Thymus (tissue), 11 donors: ENCODE results near the gene AFF4. TPM values are rescaled to one million over a fixed set of nuclear protein-coding genes. Genes with fewer than 3 reads are reported as not detected.
"Not testable (repeated sequence)": the region's sequence is repeated elsewhere in the genome, so short reads cannot be mapped to it uniquely, and the experiment has no call there.

ENCODE experiments used
- DNase-seq, 9 donors: peaks; one replicate each; pipeline ENCODE4 v3.0.0-alpha.2; 2013; ENCODE audit warnings: low spot score in 9 of 9, low read depth in 6 of 9, missing footprints in 1 of 9
- H3K27ac ChIP-seq, 2 donors: one replicate each; pipeline ENCODE4 v1.5.1; 2013; ENCODE audit warnings: control low read depth in 1 of 2, low read depth in 1 of 2, low read length in 1 of 2, mild to moderate bottlenecking in 1 of 2, moderate library complexity in 1 of 2
- H3K27me3 ChIP-seq, 2 donors: one replicate each; pipeline ENCODE4 v1.5.1; 2013; ENCODE audit warnings: low read length in 1 of 2; ENCODE audit not compliant: control insufficient read depth in 2 of 2, insufficient read depth in 1 of 2
- H3K36me3 ChIP-seq, 2 donors: one replicate each; pipeline ENCODE4 v1.5.1; 2013; ENCODE audit warnings: low read length in 1 of 2, mild to moderate bottlenecking in 1 of 2, moderate library complexity in 1 of 2; ENCODE audit not compliant: control insufficient read depth in 2 of 2, insufficient read depth in 2 of 2
- H3K4me1 ChIP-seq, 2 donors: one replicate each; pipeline ENCODE4 v1.5.1; 2013; ENCODE audit warnings: low read length in 2 of 2; ENCODE audit not compliant: control insufficient read depth in 2 of 2, insufficient read depth in 2 of 2
- H3K4me3 ChIP-seq, 2 donors: one replicate each; pipeline ENCODE4 v1.5.1; 2013; ENCODE audit warnings: low read length in 2 of 2, control low read depth in 1 of 2, mild to moderate bottlenecking in 1 of 2
- H3K9me3 ChIP-seq, 2 donors: one replicate each; pipeline ENCODE4 v1.5.1; 2013; ENCODE audit warnings: low read length in 1 of 2, mild to moderate bottlenecking in 1 of 2; ENCODE audit not compliant: control insufficient read depth in 2 of 2, insufficient read depth in 1 of 2
- WGBS: extraction: QIAGEN DNeasy Blood & Tissue Kit; methylation state at CpG from one replicate; pipeline ENCODE4 v1.1.7; 2013; 5-methylcytosine and 5-hydroxymethylcytosine counted together
- polyA plus RNA-seq: library from polyadenylated mRNA; stranded (reverse); fragments of 200-250 nt; gene quantifications from one replicate; pipeline ENCODE4 v1.2.3, GENCODE V29; 2013
- total RNA-seq: library from RNA; stranded (reverse); fragments of 120-200 nt; gene quantifications from one replicate; pipeline ENCODE4 v1.2.4, GENCODE V29; 2013
- donor health status: healthy.

Gene AFF4
- total and polyA plus RNA-seq, 2 donors: 14.7 to 15.6 TPM

DNA sequence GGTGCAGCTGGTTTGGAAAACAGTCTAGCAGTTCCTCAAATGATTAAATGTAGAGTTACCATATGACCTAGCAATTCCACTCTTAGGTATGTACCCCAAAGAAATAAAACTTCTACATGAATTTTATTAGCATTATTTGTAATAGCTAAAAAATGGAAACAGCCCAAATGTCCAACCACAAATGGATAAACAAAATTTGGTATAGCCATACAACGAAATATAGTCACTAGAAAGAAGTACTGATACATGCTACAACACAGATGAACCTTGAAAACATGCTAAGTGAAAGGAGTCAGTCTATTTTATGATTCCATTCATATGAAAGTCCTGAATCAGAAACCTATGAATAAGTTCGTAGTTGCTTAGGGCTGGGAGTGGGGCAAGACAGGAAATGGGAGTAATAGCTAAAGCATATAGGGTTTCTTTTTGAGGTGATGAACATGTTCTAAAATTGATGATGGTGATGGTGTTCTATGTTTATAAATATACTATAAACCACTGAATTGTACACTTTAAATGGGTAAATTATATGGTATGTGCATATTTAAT lies 103.5 kb downstream of the AFF4 start:
- Histone ChIP-seq H3K27ac (no peak overlapping the region), H3K4me1 (no peaks in the 10 kb centered on the region)

DNA sequence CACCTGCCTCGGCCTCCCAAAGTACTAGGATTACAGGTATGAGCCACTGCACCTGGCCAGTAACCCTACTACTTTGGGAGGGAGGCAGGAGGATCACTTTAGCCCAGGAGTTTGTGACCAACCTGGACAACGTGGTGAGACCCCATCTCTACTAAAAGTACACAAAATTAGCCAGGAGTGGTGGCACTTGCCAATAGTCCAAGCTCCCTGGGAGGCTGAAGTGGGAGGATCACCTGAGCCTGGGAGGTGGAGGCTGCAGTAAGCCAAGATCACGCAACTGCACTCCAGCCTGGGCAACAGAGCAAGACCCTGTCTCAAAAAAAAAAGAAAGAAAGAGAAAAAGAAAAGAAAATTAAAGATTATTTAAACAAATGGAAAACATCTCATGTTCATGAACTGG lies 107.4 kb downstream of the AFF4 start:
- Histone ChIP-seq H3K9me3 (no peaks in the 10 kb centered on the region), H3K27me3 (no peaks in the 10 kb centered on the region), H3K4me3 (no peak overlapping the region), H3K4me1 (no peaks in the 10 kb centered on the region), H3K36me3 (no peaks in the 10 kb centered on the region), H3K27ac (no peak overlapping the region)
- DNase-seq: no peak
- 93% methylated on average over 3 of the region's 3 CpGs for WGBS

More for the DNA sequence above, 103.5 kb downstream of the AFF4 start:
- H3K9me3 ChIP-seq: no peaks in the 10 kb centered on the region
- H3K4me3 ChIP-seq: no peak overlapping the region
- no peak for DNase-seq
- no peaks in the 10 kb centered on the region for H3K27me3 ChIP-seq
- no peaks in the 10 kb centered on the region for H3K36me3 ChIP-seq
- 95% methylated on average over 2 of the region's 2 CpGs for WGBS

DNA sequence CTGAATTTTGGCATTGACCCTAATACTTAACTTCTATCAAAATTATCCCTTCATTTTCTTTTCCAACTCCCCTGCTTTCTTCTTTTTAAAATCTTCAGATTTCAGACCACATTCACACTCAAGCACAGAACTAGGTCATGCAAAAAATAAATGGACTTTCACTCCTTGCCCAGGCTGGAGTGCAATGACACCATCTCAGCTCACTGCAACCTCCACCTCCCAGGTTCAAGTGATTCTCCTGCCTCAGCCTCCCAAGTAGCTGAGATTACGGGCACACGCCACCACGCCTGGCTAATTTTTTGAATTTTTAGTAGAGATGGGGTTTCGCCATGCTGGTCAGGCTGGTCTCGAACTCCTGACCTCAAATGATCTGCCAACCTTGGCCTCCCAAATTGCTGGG lies 108.4 kb downstream of the AFF4 start:
- H3K9me3 ChIP-seq, DNase-seq, H3K4me3 ChIP-seq, H3K27ac ChIP-seq, H3K4me1 ChIP-seq, H3K27me3 ChIP-seq, H3K36me3 ChIP-seq: not testable (repeated sequence)
- 98% methylated on average over 5 of the region's 5 CpGs for WGBS

DNA sequence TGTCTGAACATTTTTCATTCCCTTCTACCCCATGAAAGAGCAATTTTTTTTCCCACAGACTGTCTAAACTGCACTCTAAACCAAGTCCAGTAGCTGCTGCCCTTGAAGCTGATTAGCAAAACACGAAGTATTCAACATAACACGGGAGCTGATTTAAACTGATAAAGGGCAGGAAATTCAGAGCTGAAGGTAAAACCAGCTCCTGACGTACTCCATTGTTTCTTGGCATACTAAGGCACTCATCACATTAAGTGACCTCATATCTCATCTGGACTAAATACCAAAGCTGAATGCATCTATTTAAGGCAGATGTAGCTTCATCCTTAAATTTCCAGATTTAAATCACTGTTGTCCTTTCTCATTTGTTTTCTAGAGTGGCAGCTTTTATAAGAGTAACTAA lies 109.1 kb downstream of the AFF4 start:
- DNase-seq: no peak
- WGBS: 67% methylated on average over 3 of the region's 3 CpGs

DNA sequence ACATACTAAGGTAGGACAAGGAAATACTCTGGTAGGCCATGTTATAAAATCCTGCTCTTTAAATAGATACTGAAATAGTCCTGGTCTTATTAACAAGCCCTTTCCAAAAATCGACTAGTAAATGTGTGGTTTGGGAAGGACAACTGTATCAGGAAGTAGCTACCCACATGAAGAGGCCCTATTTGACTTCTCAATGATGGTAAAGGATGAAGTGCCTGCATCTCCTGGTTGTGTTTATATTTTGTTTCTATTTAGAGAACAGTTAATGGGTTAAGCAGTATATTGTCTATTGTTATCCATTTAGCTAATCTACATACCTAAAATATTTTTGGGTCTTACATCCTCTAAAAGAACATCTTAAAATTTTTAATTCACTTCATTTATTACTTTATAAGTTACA lies 109.6 kb downstream of the AFF4 start:
- H3K9me3 ChIP-seq: no peaks in the 10 kb centered on the region
- H3K4me1 ChIP-seq: no peaks in the 10 kb centered on the region
- H3K27me3 ChIP-seq: no peaks in the 10 kb centered on the region
- 6% methylated on average over 1 of the region's 1 CpG for WGBS
- H3K27ac ChIP-seq: no peak overlapping the region
- DNase-seq: no peak
- no peak overlapping the region for H3K4me3 ChIP-seq
- H3K36me3 ChIP-seq: no peaks in the 10 kb centered on the region

More for the DNA sequence above, 109.1 kb downstream of the AFF4 start:
- Histone ChIP-seq H3K27me3 (no peaks in the 10 kb centered on the region), H3K36me3 (no peaks in the 10 kb centered on the region), H3K4me1 (no peaks in the 10 kb centered on the region), H3K4me3 (no peak overlapping the region), H3K9me3 (no peaks in the 10 kb centered on the region), H3K27ac (no peak overlapping the region)

DNA sequence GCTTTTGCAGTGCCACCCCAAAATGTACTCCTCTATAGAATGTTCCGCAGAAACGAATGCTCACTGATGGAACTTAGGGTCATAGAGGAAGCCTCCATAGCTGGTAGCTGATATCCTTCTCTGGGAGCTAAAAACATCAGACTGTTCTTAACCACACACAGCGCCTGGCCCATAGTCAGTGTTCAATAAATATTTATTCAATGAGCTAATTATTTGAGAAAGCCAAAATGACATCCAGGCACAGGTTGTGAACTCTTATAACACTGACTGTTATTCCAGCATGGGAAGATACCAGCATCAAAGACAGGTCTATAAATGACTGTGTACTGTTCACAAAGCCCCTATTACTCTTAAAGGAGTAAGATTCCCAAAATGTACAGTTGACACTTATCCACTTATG lies 110.1 kb downstream of the AFF4 start:
- Histone ChIP-seq H3K27ac (no peak overlapping the region), H3K27me3 (no peaks in the 10 kb centered on the region), H3K9me3 (no peaks in the 10 kb centered on the region), H3K4me1 (no peaks in the 10 kb centered on the region), H3K36me3 (no peaks in the 10 kb centered on the region), H3K4me3 (no peak overlapping the region)
- 99% methylated on average over 3 of the region's 3 CpGs for WGBS
- no peak for DNase-seq

DNA sequence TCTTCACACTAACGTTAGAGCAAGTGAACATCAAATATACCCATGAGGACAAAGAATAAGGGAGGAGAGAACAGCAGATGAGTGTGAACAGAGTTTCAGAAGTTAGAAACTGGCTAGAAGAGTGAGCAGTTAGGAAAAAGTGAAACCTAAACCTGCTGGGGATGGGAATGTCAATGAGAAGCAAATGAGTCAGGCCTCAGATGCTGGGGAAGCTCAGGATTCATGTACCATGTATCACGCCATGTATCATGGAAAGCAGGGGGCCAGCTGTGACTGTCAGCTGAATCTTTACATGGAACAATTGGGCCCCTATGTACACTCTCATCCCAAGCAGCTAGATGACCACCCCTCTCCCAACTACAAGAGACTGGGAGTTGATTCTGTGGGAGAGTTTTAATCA lies 113.4 kb downstream of the AFF4 start:
- Histone ChIP-seq H3K9me3 (no peaks in the 10 kb centered on the region), H3K27ac (no peak overlapping the region), H3K27me3 (no peaks in the 10 kb centered on the region), H3K4me1 (no peaks in the 10 kb centered on the region), H3K4me3 (no peak overlapping the region), H3K36me3 (no peaks in the 10 kb centered on the region)
- DNase-seq: no peak
- 96% methylated on average over 2 of the region's 2 CpGs for WGBS

DNA sequence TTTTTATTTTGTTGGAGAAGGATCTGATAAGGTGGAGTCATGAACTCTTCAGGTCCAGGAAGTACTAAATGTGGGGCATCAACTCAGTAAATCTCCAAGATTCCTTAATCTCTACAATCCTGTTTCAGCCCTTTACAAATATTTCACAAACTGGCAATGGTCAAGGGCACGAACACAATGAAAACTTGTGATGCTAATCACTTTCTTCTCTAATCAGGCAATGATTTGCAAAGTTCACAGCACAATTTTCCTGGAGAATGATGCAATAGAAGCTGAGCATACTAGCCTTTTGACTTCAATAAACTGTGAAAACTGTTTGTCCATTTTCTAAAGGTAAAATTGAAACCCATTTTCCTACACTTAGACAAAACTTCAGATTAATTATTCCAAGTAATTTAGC lies 114.1 kb downstream of the AFF4 start:
- H3K4me3 ChIP-seq: no peak overlapping the region
- no peaks in the 10 kb centered on the region for H3K36me3 ChIP-seq
- DNase-seq: no peak
- H3K27me3 ChIP-seq: no peaks in the 10 kb centered on the region
- WGBS: 95% methylated on average over 1 of the region's 1 CpG
- no peaks in the 10 kb centered on the region for H3K4me1 ChIP-seq
- no peak overlapping the region for H3K27ac ChIP-seq
- no peaks in the 10 kb centered on the region for H3K9me3 ChIP-seq

DNA sequence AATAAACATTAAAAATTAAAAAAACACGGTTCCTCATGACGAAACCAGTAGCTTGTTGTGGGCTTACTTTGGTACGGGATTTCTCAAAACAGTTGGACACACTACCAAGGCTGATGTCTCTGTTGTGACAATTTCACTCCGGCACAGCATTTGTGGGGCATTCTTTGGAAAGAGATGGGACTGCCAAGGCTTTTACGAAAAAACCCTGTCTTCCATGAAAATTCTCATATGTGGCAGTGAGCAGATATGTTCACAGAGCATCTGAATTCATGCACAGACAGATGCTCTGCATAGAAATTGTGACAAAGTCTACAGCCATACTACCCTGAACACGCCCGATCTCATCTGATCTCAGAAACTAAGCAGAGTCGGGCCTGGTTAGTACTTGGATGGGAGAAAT lies 115.2 kb downstream of the AFF4 start:
- WGBS: 97% methylated on average over 8 of the region's 8 CpGs
- Histone ChIP-seq H3K27ac (no peak overlapping the region), H3K4me3 (no peak overlapping the region), H3K9me3 (no peaks in the 10 kb centered on the region), H3K36me3 (no peaks in the 10 kb centered on the region), H3K27me3 (no peaks in the 10 kb centered on the region), H3K4me1 (no peaks in the 10 kb centered on the region)
- no peak for DNase-seq

DNA sequence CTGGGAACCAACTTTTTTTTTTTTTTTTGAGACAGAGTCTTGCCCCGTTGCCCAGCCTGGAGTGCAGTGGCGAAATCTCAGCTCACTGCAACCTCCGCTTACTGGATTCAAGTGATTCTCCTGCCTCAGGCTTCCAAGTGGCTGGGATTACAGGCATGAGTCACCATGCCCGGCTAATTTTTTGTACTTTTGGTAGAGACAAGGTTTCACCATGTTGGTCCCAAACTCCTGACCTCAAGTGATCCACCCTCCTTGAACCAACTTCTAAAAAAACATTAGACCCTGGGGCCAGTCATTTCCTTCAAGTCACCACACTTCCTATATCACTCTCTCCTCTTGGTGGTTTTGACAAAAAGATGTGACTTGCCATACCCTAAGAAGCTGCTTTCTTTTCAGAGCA lies 122.1 kb downstream of the AFF4 start:
- DNase-seq: no peak
- H3K4me1 ChIP-seq: no peaks in the 10 kb centered on the region
- H3K36me3 ChIP-seq: no peaks in the 10 kb centered on the region
- 93% methylated on average over 4 of the region's 4 CpGs for WGBS
- H3K27ac ChIP-seq: no peak overlapping the region
- H3K9me3 ChIP-seq: no peaks in the 10 kb centered on the region
- no peaks in the 10 kb centered on the region for H3K27me3 ChIP-seq
- H3K4me3 ChIP-seq: no peak overlapping the region
